A549 treated with GW870086 at 1 μM for 4 hours (cell line): Measurements from ENCODE around the gene GAP43. TPM values are rescaled to one million over a fixed set of nuclear protein-coding genes. Genes with fewer than 3 reads are reported as not detected.

ENCODE experiments used
- total RNA-seq: library from RNA; stranded (reverse); fragments of 200-300 nt; extraction: Qiagen RNA extraction; gene quantifications from 5 replicates; pipeline ENCODE4 v1.2.3, GENCODE V29; 2022; ENCODE audit warnings: low read depth

GAP43 gene
- total RNA-seq, result 0.09 to 0.10 TPM in 2 of 5 replicates, not detected in the others

DNA sequence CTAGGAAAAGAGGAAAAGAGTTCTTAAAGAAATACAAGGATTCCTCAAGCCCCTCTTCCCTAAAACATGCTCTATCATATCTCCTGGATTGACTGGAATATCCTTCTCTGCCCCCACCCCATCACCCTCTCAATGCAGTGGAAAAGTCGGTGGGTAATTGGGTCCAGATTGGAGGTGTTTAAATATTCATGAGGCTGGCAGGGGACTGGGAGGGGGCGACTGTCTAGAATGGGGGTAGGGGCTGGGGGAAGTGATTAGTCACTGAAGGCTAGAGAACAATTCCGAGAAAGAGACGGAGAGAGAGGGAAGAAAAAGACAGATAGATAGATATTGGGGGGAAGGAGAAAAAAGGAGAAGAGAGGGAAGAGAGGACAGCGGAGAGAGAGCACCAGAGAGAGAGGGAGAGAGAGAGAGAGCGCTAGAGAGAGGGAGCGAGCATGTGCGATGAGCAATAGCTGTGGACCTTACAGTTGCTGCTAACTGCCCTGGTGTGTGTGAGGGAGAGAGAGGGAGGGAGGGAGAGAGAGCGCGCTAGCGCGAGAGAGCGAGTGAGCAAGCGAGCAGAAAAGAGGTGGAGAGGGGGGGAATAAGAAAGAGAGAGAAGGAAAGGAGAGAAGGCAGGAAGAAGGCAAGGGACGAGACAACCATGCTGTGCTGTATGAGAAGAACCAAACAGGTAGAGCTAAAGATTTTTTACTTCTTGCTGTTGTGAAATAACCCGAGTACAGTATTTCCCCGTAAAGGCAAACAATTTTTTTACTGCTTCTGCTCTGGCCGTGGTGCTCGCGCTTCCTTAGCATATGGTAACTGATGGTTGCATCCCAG lies at the start of gene GAP43:
Gene GAP43, plus strand, starts transcription at position 467 of the 825 bp plus-strand sequence. Its CDS starts 180 bp downstream, at position 647.

